Gastroesophageal sphincter (tissue), 3 donors: ENCODE results near the gene SPINK9.

Experiments
- EP300 ChIP-seq: sonication (generic); formaldehyde crosslinking; IDR thresholded peaks from one replicate; pipeline ENCODE4 v1.6.1; 2017; ENCODE audit warnings: antibody characterized with exemption, mild to moderate bottlenecking
- POLR2A ChIP-seq, 2 donors: fragments of 450-650 bp; IDR thresholded peaks; one replicate each; pipeline ENCODE4 v1.6.1; 2017; ENCODE audit warnings: antibody characterized with exemption in 2 of 2, mild to moderate bottlenecking in 2 of 2, moderate library complexity in 1 of 2
- POLR2AphosphoS5 ChIP-seq: sonication (generic); formaldehyde crosslinking; IDR thresholded peaks from one replicate; pipeline ENCODE4 v1.6.1; 2017; ENCODE audit warnings: antibody characterized with exemption
- TF ChIP-seq, protein P1 (sequence below), 4 experiments: fragments of 200-600 bp in 2 of 4; fragments of 450-650 bp in 2 of 4; sonication (generic) in 1 of 4; IDR thresholded peaks; one replicate each; pipeline ENCODE4 v1.5.1; 2017 to 2019; ENCODE audit warnings: antibody characterized with exemption in 4 of 4, mild to moderate bottlenecking in 2 of 4, moderate library complexity in 2 of 4

- TF ChIP-seq POLR2AphosphoS5 (no peak), POLR2A (IDR thresholded peaks at IDR 0.05) (no peak), EP300 (no peak)
- TF ChIP-seq, protein P1, sequence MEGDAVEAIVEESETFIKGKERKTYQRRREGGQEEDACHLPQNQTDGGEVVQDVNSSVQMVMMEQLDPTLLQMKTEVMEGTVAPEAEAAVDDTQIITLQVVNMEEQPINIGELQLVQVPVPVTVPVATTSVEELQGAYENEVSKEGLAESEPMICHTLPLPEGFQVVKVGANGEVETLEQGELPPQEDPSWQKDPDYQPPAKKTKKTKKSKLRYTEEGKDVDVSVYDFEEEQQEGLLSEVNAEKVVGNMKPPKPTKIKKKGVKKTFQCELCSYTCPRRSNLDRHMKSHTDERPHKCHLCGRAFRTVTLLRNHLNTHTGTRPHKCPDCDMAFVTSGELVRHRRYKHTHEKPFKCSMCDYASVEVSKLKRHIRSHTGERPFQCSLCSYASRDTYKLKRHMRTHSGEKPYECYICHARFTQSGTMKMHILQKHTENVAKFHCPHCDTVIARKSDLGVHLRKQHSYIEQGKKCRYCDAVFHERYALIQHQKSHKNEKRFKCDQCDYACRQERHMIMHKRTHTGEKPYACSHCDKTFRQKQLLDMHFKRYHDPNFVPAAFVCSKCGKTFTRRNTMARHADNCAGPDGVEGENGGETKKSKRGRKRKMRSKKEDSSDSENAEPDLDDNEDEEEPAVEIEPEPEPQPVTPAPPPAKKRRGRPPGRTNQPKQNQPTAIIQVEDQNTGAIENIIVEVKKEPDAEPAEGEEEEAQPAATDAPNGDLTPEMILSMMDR (IDR thresholded peaks at IDR 0.05) = no peak
Observed at GRCh38 chr5:148306446-148306845, 28.9 kb upstream of the SPINK9 start.
